Measurements from ENCODE around the gene PBLD.
"Not testable (repeated sequence)": the region's sequence is repeated elsewhere in the genome, so short reads cannot be mapped to it uniquely, and the experiment has no call there.

Gene PBLD

DNA sequence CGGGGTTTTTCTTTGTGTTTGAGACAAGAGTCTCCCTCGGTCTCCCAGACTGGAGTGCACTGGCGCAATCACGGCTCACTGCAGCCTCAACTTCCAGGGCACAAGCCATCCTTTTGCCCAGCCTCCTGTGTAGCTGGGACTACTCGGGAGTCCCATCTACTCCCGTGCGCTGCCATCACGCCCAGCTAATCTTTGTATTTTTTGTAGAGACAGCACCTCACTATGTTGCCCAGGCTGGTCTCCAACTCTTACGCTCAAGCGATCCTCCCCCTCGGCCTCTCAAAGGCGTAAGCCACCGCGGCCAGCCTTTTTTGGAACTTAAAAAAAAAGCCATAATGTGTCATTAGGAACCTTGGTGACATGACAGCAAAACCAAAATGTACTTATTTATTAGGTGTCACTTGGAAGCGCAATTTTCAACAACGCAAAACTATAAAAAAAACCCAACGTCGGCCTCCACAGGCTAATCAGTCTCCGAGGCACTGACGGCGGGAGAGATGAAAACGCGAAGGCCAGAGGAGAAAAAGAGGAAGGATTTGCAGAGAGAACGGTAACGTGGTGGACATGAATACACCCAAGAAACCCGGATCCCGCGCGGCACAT lies 1.8 kb downstream of the PBLD start:
- DNase-seq: no peak

- DNase-seq: no peak
These were observed 3.2 kb downstream of the PBLD start for GRCh38 chr10:68329506-68329861.

GRCh38 chr10:68327889-68328786 lies 4.6 kb downstream of the PBLD start:
- DNase-seq: no peak

- DNase-seq: not testable (repeated sequence)
These were observed 8.3 kb downstream of the PBLD start for GRCh38 chr10:68324396-68324795.

DNA sequence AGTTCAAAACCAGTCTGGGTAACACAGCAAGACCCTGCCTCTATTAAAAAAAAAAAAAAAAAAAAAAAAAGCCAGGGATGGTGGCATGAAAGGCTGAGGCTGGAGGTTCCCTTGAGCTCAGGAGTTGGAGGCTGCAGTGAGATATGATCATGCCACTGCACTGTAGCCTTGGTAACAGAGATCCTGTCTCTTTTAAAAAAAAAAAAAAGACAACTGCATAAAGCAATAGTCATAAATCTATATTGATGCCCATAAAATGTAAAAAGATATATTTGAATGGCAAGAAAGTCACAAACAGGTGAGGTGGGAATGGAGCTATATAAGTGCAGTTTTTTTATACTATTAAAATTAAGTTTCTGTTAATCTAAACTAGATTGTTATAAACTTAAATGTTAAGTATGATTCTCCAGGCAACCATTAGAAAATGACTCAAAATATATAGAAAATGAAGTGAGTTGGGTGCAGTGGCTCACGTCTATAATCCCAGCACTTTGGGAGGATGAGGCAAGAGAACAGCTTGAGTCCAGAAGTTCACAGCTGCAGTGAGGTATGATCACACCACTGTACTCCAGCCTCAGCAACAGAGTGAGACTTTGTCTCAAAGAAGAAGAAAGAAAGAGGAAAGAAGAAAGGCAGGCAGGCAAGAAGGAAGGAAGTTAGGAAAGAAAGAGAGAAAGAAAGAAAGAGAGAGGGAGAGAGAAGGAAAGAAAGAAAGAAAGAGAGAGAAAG lies 14.2 kb downstream of the PBLD start:
- no peak for DNase-seq

- no peak for DNase-seq
These were observed 17.1 kb downstream of the PBLD start for GRCh38 chr10:68315582-68315981.

DNA sequence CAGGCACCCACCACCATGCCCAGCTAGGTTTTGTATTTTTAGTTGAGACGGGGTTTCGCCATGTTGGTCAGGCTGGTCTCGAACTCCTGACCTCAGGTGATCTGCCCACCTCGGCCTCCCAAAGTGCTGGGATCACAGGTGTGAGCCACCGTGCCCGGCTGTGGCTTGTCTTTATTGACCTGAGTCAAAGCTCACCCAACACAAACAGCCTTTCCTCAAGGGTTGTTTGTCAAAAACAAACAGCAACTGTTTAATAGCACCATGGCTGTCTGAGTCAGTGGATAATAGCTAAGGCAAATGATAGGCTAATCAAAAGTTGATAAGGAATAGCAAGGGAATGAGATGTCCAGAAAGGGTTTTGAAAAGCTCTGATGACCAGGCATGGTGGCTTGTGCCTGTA lies 17.8 kb downstream of the PBLD start:
- DNase-seq: not testable (repeated sequence)

DNA sequence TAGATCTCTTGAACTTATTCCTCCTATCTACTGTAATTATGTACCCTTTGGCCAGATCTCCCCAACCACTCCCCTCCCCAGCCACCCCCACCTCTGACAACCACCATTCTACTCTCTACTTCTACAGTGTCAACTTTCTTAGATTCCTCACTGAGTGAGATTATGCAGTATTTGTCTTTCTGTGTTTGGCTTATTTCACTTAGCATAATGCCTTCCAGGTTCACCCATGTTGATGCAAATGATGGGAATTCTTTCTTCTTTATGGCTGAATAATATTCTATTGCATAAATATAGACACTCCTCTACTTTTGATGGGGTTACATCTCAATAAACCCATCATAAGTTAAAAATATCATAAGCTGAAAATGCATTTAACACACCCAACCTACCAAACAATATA lies 22.2 kb downstream of the PBLD start:
- DNase-seq: no peak

DNA sequence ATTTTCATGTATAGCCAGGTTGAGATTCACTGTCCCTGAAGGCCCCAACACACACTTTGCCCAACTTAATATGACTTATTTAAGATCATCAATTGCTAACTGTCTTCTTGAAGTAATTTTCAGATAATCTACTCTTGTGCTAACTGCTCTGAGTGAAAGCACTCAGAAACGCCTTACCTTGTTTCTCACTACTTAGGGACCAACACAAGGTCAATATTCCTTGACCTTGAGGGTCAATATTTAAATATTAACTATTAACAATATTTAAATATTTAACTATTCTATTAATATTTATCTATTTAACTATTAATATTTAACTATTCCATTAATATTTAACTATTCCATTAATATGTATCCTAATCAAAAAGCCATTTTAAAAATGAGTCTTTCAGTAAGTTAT lies 26.9 kb downstream of the PBLD start:
- DNase-seq: no peak

DNA sequence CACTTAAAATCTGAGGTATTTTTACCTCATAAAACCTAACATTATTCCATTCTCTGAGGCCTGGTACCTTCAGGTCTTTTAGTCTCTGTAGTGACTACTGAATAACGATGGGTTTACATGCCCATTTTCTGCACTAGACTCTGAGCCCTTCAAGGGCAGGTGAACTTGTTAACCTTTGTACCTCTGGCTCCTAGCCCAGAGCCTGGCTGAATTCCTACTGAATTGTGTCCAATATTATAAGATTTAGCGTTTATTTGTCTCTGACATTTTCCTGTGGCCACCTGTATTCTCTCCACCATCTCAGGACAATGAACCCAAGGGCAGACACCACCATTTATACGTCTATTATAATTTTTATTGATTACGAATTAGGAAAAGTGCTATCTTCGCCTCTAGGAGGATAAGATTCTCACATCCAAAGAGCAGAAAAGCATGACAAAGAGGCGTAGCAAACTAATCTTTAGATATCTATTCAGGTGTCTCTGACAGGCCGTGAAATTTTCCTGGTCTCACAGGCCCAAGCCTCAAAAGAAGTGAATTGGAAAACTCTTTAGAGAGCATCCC lies 28.8 kb downstream of the PBLD start:
- no peak for DNase-seq

DNA sequence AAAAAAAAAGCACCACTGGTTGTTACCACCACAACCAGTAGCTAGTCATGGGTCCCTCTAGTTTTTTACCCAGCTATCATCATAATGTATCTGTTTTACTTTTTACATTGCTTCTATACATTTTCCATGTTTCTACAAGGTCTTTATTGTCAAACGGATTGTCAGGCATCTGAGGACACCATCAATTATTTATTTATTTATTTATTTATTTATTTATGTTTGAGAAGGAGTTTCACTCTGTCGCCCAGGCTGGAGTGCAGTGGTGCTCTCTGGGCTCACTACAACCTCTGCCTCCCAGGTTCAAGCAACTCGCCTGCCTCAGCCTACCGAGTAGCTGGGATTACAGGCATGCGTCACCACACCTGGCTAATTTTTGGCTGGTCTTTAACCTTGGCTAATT lies 29.9 kb downstream of the PBLD start:
- DNase-seq: no peak

DNA sequence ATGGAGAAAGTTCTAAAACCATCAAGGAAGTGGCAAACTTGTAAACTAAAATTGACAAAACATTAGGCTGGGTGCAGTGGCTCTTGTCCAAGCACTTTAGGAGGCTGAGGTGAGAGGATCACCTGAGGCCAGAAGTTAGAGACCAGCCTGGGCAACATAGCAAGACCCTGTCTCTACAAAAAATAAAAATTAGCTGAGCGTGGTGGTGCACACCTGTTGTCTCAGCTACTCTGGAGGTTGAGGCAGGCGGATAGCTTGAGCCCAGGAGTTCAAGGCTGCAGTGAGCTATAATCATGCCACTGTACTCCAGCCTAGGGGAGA lies 30.3 kb downstream of the PBLD start:
- DNase-seq: no peak

GRCh38 chr10:68301790-68302502 lies 30.8 kb downstream of the PBLD start:
- no peak for DNase-seq

GRCh38 chr10:68301301-68301700 lies 31.4 kb downstream of the PBLD start:
- DNase-seq: no peak

- DNase-seq: no peak
These were observed 35.7 kb downstream of the PBLD start for GRCh38 chr10:68296843-68297663.

GRCh38 chr10:68290736-68291135 lies 42.0 kb downstream of the PBLD start:
- no peak for DNase-seq

GRCh38 chr10:68288717-68289116 lies 44.0 kb downstream of the PBLD start:
- DNase-seq: no peak

- DNase-seq: no peak
These were observed 48.4 kb downstream of the PBLD start for GRCh38 chr10:68284062-68285001.

DNA sequence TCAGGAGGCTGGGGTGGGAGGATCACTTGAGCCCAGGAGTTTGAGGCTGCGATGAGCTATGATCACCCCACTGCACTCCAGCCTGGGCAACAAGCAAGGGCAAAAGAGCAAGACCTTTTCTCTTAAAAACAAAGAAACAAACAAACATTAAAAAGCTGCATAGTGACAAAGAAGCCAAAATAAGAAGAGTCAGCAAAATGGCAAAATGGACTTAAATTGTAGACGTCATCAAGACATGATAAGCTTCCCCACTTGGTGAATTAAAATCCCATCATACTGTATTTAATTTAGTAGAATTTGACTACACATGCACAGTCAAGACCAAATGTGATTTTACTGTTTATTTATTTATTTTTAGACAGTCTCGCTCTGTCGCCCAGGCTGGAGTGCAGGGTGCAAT lies 52.0 kb downstream of the PBLD start:
- DNase-seq: no peak

DNA sequence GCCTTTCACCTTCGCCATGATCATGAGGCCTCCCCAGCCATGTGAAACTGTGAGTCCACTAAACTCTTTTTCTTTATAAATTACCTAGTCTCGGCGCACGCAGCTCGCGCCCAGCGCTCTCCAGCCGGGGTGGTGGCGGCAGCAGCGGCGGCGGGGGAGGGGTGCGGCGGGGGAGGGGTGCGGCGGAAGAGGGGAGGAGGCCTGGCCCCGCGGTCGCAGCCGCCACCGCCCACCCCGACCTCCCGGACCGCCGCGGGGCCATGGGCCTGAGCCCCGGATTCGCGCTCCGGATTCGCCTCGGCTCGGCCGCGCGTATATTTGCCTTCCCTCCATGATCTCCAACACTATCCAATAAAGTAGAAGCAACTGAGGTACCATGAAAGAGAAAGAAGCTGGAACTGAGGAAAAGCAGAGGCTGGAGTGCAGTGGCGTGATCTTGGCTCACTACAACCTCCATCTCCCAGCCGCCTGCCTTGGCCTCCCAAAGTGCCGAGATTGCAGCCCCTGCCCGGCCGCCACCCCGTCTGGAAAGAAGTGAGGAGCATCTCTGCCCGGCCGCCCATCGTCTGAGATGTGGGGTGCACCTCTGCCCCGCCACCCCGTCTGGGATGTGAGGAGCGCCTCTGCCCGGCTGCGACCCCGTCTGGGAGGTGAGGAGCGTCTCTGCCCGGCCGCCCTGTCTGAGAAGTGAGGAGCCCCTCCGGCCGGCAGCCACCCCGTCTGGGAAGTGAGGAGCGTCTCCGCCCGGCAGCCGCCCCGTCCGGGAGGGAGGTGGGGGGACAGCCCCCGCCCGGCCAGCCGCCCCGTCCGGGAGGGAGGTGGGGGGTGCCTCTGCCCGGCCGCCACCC lies 53.6 kb downstream of the PBLD start:
- not testable (repeated sequence) for DNase-seq
